HG02938 (cell line): Measurements from ENCODE around the gene RPH3AL.
"Not testable (repeated sequence)": the region's sequence is repeated elsewhere in the genome, so short reads cannot be mapped to it uniquely, and the experiment has no call there.

ENCODE experiments used
- ATAC-seq: cut with Tn5 transposase; IDR thresholded peaks from one replicate; pipeline ENCODE4 v1.9.1; 2021; ENCODE audit warnings: mild to moderate bottlenecking, moderate library complexity; ENCODE audit not compliant: unreplicated experiment

The RPH3AL gene

GRCh38 chr17:206941-207560 is 145.6 kb downstream of the RPH3AL start:
- ATAC-seq: no peak

DNA sequence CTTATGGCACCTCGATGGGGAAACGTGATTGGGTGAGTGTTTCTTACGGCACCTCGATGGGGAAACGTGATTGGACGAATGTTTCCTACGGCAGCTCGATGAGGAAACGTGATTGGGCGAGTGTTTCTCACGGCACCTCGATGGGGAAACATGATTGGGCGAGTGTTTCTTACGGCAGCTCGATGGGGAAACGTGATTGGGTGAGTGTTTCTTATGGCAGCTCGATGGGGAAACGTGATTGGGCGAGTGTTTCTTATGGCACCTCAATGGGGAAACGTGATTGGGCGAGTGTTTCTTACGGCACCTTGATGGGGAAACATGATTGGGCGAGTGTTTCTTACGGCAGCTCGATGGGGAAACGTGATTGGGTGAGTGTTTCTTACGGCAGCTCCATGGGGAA is 146.1 kb downstream of the RPH3AL start:
- not testable (repeated sequence) for ATAC-seq

GRCh38 chr17:205817-206216 is 146.8 kb downstream of the RPH3AL start:
- ATAC-seq: no peak

DNA sequence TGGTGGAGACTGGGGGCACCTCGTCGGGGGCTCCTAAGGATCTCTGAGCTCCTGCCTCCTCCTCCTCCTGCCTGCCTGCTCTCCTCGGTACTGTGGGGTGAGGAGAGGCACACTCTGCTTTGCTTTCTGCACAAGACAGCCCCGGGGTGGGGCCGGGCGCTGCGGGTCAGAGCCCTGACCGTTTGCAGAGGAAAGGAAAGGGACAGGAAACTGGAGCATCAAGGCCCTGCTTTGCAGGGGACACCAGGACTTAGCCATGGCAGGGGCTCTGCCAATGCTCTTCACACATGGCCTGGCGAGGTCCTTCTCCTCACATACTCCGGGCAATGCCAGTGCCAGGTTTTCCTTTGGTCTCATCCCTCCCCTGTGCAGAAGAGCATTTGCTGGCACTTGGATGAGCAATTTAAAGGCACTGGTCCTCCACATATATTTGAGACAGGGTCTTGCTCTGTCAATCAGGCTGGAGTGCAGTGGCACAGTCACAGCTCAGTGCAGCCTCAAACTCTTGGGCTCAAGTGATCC is 147.4 kb downstream of the RPH3AL start:
- no peak for ATAC-seq

GRCh38 chr17:204427-205147 is 148.0 kb downstream of the RPH3AL start:
- ATAC-seq: no peak

- no peak for ATAC-seq
Measured at GRCh38 chr17:202501-202951, 150.1 kb downstream of the RPH3AL start.

DNA sequence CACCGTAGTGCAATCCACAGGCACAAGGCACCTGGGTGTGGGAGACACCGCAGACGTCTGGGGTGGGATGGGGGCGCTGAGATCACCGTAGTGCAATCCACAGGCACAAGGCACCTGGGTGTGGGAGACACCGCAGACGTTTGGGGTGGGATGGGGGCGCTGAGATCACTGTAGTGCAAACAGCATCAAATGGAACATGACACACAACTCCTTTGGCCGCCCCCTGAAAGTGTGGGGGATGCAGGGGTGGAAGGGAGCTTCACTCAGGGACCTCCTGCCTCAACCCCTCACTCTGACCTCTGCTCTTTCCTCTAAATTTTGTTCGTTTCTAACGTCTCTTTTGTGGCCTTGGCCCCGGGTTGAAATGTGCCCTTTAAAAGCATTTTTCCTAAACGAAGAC is 150.9 kb downstream of the RPH3AL start:
- not testable (repeated sequence) for ATAC-seq

DNA sequence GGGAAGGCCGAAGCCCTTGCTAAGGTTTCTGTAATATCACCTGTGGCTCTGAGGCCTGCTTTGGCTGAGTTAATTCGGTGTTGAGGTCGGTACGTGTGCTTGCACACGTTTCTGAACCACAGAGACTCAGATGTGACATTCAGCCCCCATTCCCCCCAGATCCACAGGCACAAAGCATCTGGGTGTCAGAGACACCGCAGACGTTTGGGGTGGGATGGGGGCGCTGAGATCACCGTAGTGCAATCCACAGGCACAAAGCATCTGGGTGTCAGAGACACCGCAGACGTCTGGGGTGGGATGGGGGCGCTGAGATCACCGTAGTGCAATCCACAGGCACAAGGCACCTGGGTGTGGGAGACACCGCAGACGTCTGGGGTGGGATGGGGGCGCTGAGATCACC is 151.3 kb downstream of the RPH3AL start:
- not testable (repeated sequence) for ATAC-seq

DNA sequence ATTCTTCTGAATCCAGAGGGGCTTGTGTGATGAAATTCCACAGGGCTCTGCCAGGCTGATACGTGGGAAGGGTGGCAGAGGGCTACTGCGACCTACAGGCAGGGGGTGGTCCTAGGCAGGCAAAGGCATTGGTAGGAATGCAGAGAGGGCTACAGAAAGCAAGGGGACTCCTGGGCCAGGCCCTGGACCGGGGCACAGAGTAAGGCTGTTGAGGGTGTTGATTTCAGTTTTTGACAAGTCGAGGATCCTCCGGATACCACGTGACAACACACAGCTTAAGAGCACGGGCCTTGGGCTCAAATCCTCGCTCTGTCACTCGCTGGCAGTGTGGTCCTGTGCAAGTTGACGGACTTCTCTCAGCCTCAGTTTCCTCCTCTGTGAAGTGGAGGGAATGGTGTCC is 152.0 kb downstream of the RPH3AL start:
- no peak for ATAC-seq

GRCh38 chr17:199806-200545 is 152.6 kb downstream of the RPH3AL start:
- no peak for ATAC-seq

GRCh38 chr17:199191-199604 is 153.4 kb downstream of the RPH3AL start:
- no peak for ATAC-seq

DNA sequence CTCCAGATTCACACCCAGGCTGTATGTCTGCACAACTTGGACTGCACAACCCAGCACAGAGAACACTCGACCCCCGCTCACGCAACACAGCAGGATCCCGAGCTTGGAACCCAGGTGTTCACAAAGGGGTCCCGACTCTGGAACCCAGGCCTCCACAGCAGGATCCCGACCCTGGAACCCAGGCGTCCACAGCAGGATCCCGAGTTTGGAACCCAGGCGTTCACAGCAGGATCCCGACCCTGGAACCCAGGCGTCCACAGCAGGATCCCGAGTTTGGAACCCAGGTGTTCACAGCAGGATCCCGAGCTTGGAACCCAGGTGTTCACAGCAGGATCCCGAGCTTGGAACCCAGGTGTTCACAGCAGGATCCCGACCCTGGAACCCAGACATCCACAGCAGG is 154.4 kb downstream of the RPH3AL start:
- not testable (repeated sequence) for ATAC-seq

DNA sequence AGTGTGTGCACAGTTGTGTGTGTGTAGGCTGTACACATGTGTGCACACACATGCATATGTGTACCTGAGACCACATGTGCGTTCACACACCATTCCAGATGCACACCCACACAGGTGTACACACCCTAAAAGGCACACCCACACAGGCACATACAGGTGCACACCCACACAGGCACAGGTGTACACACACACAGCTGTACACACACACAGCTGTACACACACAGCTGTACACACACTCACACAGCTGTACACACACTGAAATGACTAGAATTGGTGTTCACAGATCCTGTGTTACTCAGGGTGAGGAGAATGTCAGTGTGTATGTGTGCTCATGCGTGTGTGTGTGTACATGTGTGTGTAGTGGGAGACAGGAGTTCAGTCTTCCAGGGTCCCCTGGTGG is 155.3 kb downstream of the RPH3AL start:
- ATAC-seq: no peak

DNA sequence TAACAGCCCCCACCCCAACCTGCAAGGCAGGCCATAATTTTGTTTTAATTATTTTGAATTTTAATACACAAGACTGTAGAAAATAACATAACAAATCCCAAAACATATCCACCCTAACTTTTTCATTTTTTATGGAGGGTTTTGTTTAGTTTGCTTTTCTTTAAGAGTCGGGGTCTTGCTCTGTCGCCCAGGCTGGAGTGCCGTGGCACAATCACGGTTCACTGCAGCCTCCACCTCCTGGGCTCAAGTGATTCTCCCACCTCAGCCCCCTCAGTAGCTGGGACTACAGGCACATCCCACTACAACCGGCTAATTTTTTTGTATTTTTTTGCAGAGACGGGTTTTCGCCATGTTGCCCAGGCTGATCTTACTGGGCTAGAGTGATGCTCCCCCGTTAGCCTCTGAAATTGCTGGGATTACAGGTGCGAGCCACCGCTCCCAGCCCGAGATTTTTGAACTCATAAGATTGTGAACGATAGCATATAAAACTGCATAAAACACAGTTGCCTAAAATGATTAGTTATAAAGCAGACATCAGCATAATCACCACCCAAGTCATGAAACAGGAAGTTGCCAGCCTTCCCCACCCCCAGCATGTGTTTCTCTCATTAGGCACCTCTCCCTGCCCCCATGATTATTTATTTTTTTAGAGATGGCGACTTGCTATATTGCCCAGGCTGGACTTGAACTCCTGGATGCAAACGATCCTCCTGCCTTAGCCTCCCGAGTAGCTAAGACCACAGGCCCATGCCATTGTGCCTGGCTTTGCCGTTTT is 157.6 kb downstream of the RPH3AL start:
- no peak for ATAC-seq

DNA sequence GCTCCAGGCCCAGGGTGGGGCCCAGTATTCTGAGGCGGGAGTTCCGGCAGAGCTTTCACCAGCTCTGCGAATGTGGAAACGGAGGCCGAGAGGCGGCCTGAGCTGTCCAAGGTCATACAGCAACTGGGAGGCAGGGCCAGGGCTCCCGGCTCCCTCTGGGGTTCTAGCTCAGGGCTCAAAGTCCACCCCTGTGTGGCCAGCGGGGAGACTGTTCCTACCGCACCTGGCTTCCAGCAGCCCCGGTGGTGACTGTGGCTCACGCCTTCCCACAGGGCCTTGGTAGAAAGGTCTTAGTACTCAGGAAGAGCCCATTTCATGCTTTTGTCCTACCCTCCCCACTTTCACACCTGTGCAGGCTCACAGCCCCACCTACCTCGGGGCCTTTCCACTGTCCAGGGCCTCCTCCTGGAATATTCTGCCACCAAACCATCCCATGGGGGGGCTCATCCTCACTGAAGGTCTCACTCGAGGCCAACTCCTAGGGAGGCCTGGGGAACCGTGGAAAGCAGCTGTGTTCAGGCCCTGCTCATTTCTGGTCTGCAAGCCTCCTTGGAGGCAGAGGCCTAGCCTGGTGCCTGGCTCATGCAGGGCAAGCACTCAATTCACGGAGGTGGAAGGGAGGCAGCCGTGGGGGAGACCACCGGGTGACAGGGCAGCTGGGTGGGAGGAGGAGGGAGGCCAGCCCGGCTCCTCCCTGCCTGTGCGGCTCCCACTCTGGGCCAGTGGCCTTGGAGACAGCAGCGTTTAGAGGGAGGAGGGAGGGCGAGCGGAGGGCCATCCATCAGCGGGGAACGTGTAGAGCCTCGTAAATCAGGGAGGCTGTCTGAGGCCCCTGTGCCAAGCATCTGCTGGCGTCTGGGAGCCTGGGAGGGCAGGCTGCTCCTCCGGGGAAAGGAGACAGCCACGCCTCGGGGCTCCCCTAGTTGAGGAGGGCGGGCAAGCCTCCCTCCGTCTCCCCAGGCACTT is 158.5 kb downstream of the RPH3AL start:
- no peak for ATAC-seq

GRCh38 chr17:193426-193810 is 159.2 kb downstream of the RPH3AL start:
- no peak for ATAC-seq

DNA sequence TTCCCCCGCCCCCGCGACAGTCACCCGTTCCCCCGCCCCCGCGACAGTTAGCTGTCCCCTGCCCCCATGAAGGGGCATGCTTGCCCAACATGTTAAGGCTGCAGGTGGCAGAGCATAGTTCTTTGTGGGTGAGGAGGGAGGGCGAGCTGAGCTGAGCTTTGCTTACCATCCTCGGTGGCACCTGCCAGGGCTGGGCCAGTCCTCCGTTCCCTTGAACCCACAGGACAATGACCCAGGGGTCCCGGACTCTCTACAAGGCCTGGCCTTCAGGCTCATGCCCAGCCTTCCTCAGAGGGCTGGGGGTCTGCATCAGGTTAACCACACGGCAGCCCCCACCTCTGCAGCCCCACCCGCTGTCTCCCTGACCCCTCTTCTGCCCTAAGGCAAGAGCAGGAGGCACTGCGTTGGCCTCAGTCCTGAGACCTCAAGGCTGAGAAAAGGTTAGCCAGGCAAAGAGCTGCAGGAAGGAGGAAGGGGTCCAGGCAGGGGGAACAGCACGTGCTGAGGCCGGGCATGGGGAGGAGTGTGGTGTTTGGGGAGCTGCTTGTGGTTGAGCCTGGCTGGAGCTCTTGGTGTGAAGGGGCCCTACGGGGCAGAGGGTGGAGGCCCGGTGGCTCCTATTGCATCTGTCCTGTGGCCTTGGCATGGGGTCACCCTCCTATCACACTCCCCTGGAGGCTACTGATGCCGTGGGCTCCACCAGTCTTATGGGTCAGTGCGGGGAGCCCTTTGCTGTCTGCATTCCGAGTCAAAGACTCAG is 159.8 kb downstream of the RPH3AL start:
- no peak for ATAC-seq

DNA sequence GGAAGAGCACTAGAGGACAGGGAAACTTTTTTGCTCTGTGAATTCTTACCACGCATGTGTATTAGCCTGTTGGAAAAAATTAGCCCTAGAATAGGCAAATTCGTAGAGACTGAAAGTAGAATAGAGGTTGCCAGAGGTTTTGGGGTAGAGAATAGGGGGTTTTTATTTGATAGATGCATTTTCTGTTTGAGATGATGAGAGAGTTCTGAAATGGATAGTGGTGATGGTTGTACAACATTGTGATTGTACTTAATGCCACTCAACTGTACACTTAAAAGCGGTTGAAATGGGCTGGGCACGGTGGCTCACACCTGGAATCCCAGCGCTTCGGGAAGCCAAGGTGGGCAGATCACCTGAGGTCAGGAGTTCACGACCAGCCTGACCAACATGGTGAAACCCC is 163.2 kb downstream of the RPH3AL start:
- ATAC-seq: no peak

- ATAC-seq: no peak
Measured at GRCh38 chr17:187130-187529, 165.5 kb downstream of the RPH3AL start.
